ENCODE data around the gene NAB2.

NAB2 gene

GRCh38 chr12:57134949-57135348, 46.0 kb downstream of the NAB2 start:
- DNase-seq (ENCODE audit: low read depth) = no peak

- no peak for DNase-seq (ENCODE audit: low read depth)
Measured at GRCh38 chr12:57135527-57136326, 46.8 kb downstream of the NAB2 start.

- no peak for DNase-seq (ENCODE audit: low read depth)
Measured at GRCh38 chr12:57138526-57139272, 49.8 kb downstream of the NAB2 start.

GRCh38 chr12:57139796-57140649, 51.1 kb downstream of the NAB2 start:
- DNase-seq (ENCODE audit: low read depth) = no peak

GRCh38 chr12:57141249-57141648, 52.3 kb downstream of the NAB2 start:
- no peak for DNase-seq (ENCODE audit: low read depth)

DNA sequence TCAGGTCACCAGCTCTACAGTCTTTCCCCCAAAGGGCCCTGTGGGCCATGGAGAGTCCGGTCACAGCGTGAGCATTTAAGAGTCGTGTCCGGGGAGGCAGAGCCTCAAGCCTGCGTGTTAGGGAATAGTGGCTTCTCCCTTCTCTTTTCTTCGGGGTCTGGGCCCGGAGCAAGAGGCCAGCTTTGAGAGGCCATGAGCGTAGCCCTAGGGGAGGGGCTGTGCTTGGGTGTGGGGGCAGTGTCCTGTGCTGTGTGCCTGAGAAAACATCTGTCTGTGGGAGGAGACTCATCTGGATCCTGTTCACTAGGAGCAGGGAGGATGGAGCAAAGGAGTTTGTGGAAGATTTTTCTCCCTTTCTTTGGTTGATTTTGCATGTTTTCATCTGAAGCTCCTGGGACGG, 53.2 kb downstream of the NAB2 start:
- DNase-seq (ENCODE audit: low read depth) = no peak

DNA sequence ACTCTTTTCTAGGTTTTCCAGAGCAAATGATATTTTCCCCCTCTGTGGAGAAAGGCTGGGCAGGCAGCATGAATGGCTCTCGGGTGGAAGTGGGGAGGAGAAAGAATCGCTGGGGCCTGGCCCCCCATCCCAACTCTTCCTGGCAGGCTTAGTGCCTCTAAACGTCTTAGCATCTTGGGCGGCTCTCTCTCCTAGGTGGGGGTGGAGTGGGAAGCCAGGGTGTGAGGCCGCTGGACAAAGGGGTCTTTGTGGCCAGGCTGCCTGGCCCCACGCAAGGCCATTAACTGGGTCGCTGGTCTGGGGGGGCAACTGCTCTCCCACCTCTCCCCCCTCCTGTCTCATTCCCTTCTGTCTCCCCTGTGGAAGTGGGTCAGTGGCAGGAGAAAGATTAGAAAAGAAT, 53.8 kb downstream of the NAB2 start:
- no peak for DNase-seq (ENCODE audit: low read depth)

GRCh38 chr12:57143454-57143853, 54.5 kb downstream of the NAB2 start:
- no peak for DNase-seq (ENCODE audit: low read depth)
